IPS-15b (cell line): ENCODE measurements around the gene UNC13C.

Source experiments
- H3K27me3 ChIP-seq: one replicate; pipeline ENCODE4 v1.6.1; 2013; ENCODE audit warnings: low read length; ENCODE audit not compliant: control insufficient read depth, insufficient read depth
- H3K36me3 ChIP-seq: one replicate; pipeline ENCODE4 v1.6.1; 2013; ENCODE audit warnings: low read length; ENCODE audit not compliant: control insufficient read depth, insufficient read depth
- H3K4me1 ChIP-seq: one replicate; pipeline ENCODE4 v1.6.1; 2013; ENCODE audit warnings: mild to moderate bottlenecking, low read length; ENCODE audit not compliant: control insufficient read depth, insufficient read depth
- H3K4me3 ChIP-seq: one replicate; pipeline ENCODE4 v1.5.1; 2013; ENCODE audit warnings: low read depth, low read length
- H3K9ac ChIP-seq: one replicate; pipeline ENCODE4 v1.6.1; 2013; ENCODE audit warnings: low read depth, mild to moderate bottlenecking, low read length
- H3K9me3 ChIP-seq: one replicate; pipeline ENCODE4 v1.6.1; 2013; ENCODE audit warnings: mild to moderate bottlenecking, low read length; ENCODE audit not compliant: control insufficient read depth, insufficient read depth

Gene UNC13C

GRCh38 chr15:54504695-54505094 lies 526.5 kb downstream of the UNC13C start:
- Histone ChIP-seq H3K4me1 (no peaks in the 10 kb centered on the region), H3K4me3 (no peak overlapping the region), H3K9me3 (no peaks in the 10 kb centered on the region), H3K27me3 (no peaks in the 10 kb centered on the region), H3K36me3 (no peaks in the 10 kb centered on the region), H3K9ac (no peak overlapping the region)

- Histone ChIP-seq H3K4me3 (no peak overlapping the region), H3K4me1 (no peaks in the 10 kb centered on the region), H3K27me3 (no peaks in the 10 kb centered on the region), H3K36me3 (no peaks in the 10 kb centered on the region), H3K9ac (no peak overlapping the region), H3K9me3 (no peaks in the 10 kb centered on the region)
Measured at GRCh38 chr15:54506977-54507524, 528.8 kb downstream of the UNC13C start.

DNA sequence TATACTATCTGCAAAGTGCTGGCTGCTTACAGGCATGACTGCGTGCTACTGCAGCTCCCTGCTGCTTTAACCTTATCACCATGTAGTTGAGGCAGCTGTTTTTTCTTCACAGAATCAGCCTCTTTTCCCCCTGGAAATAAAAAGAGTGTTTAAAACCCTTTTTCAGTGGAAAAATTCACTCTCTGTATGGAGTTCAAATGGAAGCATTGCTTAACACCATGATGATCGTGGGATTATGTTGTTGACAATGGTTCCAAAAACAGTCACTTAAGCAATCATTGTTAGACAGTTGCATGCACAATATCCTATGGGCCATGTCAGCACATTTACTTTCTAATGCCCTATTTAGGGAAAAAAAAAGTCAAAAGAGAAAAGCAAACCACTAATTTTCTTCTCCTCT lies 536.4 kb downstream of the UNC13C start:
- H3K4me1 ChIP-seq: no peaks in the 10 kb centered on the region
- no peaks in the 10 kb centered on the region for H3K36me3 ChIP-seq
- no peak overlapping the region for H3K9ac ChIP-seq
- H3K27me3 ChIP-seq: no peaks in the 10 kb centered on the region
- H3K9me3 ChIP-seq: no peaks in the 10 kb centered on the region
- H3K4me3 ChIP-seq: no peak overlapping the region

GRCh38 chr15:54515664-54516582 lies 537.7 kb downstream of the UNC13C start:
- no peak overlapping the region for H3K4me3 ChIP-seq
- H3K36me3 ChIP-seq: no peaks in the 10 kb centered on the region
- H3K9ac ChIP-seq: no peak overlapping the region
- no peaks in the 10 kb centered on the region for H3K9me3 ChIP-seq
- H3K27me3 ChIP-seq: no peaks in the 10 kb centered on the region
- H3K4me1 ChIP-seq: no peaks in the 10 kb centered on the region

- Histone ChIP-seq H3K4me1 (no peaks in the 10 kb centered on the region), H3K36me3 (no peaks in the 10 kb centered on the region), H3K9ac (no peak overlapping the region), H3K27me3 (no peaks in the 10 kb centered on the region), H3K9me3 (no peaks in the 10 kb centered on the region), H3K4me3 (no peak overlapping the region)
Measured at GRCh38 chr15:54517366-54517765, 539.1 kb downstream of the UNC13C start.

DNA sequence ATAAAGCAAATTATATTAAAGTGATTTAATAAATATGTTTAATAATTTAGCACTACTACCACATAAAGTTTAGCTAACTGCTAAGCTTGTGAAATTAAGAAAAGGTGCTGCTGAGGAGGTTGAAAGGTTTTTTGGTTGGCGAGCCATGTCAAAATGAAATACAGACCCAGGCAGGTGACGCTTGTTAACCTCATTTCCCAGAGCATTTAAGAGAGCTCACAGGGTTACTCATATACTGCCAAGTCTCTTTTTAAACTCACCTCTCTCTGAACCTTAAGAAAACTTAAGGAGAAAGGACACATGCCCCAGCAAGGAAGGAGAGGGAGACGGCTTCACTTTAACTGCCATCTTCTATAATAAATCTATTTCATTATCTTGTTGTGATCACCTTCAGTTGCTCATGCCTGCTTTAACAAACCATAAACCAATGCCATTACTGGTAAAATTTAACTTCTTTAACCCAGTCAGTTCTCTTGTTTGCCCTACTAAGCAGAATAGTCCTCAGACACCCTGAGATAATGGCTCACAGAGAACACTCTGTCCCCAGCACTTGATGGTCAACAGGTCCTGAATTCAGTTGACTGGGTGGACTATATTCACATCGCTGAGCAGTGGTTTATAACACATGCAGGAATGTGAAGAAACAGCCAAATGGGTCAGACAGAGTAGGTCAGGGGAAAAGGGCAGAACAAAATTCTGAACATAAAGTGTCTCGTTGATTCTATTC lies 540.1 kb downstream of the UNC13C start:
- no peaks in the 10 kb centered on the region for H3K27me3 ChIP-seq
- H3K4me1 ChIP-seq: no peaks in the 10 kb centered on the region
- H3K9ac ChIP-seq: no peak overlapping the region
- no peaks in the 10 kb centered on the region for H3K9me3 ChIP-seq
- H3K4me3 ChIP-seq: no peak overlapping the region
- no peaks in the 10 kb centered on the region for H3K36me3 ChIP-seq

DNA sequence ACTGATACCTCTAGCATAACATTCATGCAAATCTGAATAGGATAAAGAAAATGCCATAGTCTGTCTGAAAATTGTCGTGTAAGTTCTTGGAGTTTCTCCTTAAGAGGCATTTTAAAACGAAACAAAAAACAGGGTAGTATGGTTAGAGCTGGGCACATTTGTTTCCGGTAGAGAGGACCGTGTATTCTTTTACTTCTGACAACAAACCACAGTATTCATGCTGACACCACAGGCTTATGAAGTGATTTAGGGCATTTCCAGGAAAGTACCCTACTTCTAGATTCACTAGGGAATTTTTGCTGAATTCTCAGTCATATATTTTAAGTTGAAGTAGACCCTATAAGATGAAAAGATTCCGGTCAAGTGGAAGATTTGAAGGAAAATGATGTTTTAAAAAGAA lies 541.3 kb downstream of the UNC13C start:
- H3K9ac ChIP-seq: no peak overlapping the region
- H3K4me1 ChIP-seq: no peaks in the 10 kb centered on the region
- H3K9me3 ChIP-seq: no peaks in the 10 kb centered on the region
- H3K36me3 ChIP-seq: no peaks in the 10 kb centered on the region
- H3K27me3 ChIP-seq: no peaks in the 10 kb centered on the region
- no peak overlapping the region for H3K4me3 ChIP-seq

GRCh38 chr15:54520616-54521015 lies 542.4 kb downstream of the UNC13C start:
- H3K9me3 ChIP-seq: no peaks in the 10 kb centered on the region
- no peaks in the 10 kb centered on the region for H3K4me1 ChIP-seq
- no peaks in the 10 kb centered on the region for H3K36me3 ChIP-seq
- no peak overlapping the region for H3K4me3 ChIP-seq
- no peaks in the 10 kb centered on the region for H3K27me3 ChIP-seq
- no peak overlapping the region for H3K9ac ChIP-seq

DNA sequence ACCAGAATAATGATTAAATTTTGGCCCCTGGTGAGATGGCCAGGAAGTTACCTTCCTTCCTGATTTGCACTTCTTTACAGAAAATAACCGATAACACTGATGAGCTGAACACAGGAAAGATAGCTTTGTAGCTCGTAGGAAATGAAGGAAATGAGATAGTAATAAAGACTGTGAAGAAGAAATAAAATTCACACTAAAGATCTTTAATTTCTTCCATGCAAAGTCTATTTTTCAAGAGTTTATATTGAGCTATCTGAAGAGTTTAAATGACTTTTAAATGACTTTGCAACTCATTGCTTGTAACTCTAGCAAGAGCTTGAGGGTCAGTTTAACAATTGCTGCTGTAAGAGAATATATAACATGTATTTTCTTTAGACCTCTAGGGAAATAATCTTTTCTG lies 543.0 kb downstream of the UNC13C start:
- no peaks in the 10 kb centered on the region for H3K36me3 ChIP-seq

DNA sequence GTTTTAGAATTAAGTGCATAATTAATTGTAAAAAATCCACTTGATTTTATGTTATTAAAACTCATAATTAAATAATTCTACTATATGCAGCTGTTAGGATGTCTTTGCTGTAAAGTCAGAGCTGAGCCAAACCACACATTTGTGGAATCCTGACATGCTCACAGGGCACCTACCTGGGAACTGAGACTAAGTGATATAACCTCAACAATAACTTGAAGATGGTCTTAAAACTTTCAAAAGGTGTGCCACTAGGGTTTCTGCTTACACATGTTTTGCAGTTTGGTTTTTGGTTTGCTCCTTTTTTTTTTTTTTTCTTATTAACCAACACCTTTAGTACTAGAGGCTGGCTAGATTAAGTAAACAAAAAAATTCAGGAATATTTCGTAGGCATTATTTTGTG lies 549.8 kb downstream of the UNC13C start:
- Histone ChIP-seq H3K9ac (no peak overlapping the region), H3K4me3 (no peak overlapping the region), H3K36me3 (no peaks in the 10 kb centered on the region), H3K27me3 (no peaks in the 10 kb centered on the region), H3K9me3 (no peaks in the 10 kb centered on the region), H3K4me1 (no peaks in the 10 kb centered on the region)

More for the DNA sequence above, 543.0 kb downstream of the UNC13C start:
- no peak overlapping the region for H3K9ac ChIP-seq
- no peaks in the 10 kb centered on the region for H3K9me3 ChIP-seq
- no peaks in the 10 kb centered on the region for H3K27me3 ChIP-seq
- H3K4me1 ChIP-seq: no peaks in the 10 kb centered on the region
- no peak overlapping the region for H3K4me3 ChIP-seq

GRCh38 chr15:54540721-54541120 lies 562.5 kb downstream of the UNC13C start:
- H3K27me3 ChIP-seq: no peaks in the 10 kb centered on the region

GRCh38 chr15:54547491-54547890 lies 569.2 kb downstream of the UNC13C start:
- Histone ChIP-seq H3K27me3 (no peaks in the 10 kb centered on the region), H3K4me3 (no peak overlapping the region), H3K36me3 (no peaks in the 10 kb centered on the region), H3K4me1 (no peaks in the 10 kb centered on the region), H3K9ac (no peak overlapping the region), H3K9me3 (no peaks in the 10 kb centered on the region)

More at GRCh38 chr15:54540721-54541120, 562.5 kb downstream of the UNC13C start:
- Histone ChIP-seq H3K9ac (no peak overlapping the region), H3K4me3 (no peak overlapping the region), H3K9me3 (no peaks in the 10 kb centered on the region), H3K4me1 (no peaks in the 10 kb centered on the region), H3K36me3 (no peaks in the 10 kb centered on the region)
